Aorta (tissue), 5 donors: Measurements from ENCODE around the gene HBS1L. TPM values are rescaled to one million over a fixed set of nuclear protein-coding genes. Genes with fewer than 3 reads are reported as not detected.

Experiments used
- ATAC-seq: fragments of 200-7000 bp; cut with Tn5 transposase; one replicate; pipeline ENCODE4 v1.9.1; 2022; ENCODE audit warnings: moderate library complexity; ENCODE audit not compliant: low FRiP score
- DNase-seq, 2 donors: peaks; one replicate each; pipeline ENCODE4 v3.0.0-alpha.2; 2020
- H3K27ac ChIP-seq, 2 donors: one replicate each; pipeline ENCODE4 v1.5.1; 2013; ENCODE audit warnings: low read length in 2 of 2, mild to moderate bottlenecking in 2 of 2, moderate library complexity in 2 of 2, control low read depth in 1 of 2, inconsistent platforms in 1 of 2, low read depth in 1 of 2
- H3K27me3 ChIP-seq, 2 donors: one replicate each; pipeline ENCODE4 v1.6.1; 2013; ENCODE audit warnings: control low read depth in 1 of 2, low read length in 1 of 2, mild to moderate bottlenecking in 1 of 2, moderate library complexity in 1 of 2; ENCODE audit not compliant: insufficient read depth in 2 of 2, control insufficient read depth in 1 of 2
- H3K36me3 ChIP-seq, 2 donors: one replicate each; pipeline ENCODE4 v1.6.1; 2013; ENCODE audit warnings: control low read depth in 1 of 2, low read length in 1 of 2, mild to moderate bottlenecking in 1 of 2; ENCODE audit not compliant: insufficient read depth in 2 of 2, control insufficient read depth in 1 of 2
- H3K4me1 ChIP-seq, 2 donors: one replicate each; pipeline ENCODE4 v1.6.1; 2013; ENCODE audit warnings: low read length in 2 of 2, control low read depth in 1 of 2, mild to moderate bottlenecking in 1 of 2, moderate library complexity in 1 of 2; ENCODE audit not compliant: insufficient read depth in 2 of 2, control insufficient read depth in 1 of 2
- H3K4me3 ChIP-seq, 2 donors: one replicate each; pipeline ENCODE4 v1.5.1; 2013; ENCODE audit warnings: low read length in 2 of 2, control low read depth in 1 of 2, mild to moderate bottlenecking in 1 of 2
- H3K9me3 ChIP-seq: one replicate; pipeline ENCODE4 v1.6.1; 2013; ENCODE audit warnings: mild to moderate bottlenecking, low read length; ENCODE audit not compliant: control insufficient read depth
- WGBS, 2 donors: extraction: QIAGEN DNeasy Blood & Tissue Kit; methylation state at CpG; one replicate each; pipeline ENCODE4 v1.1.7; 2013; 5-methylcytosine and 5-hydroxymethylcytosine counted together
- intact Hi-C, 2 donors: fragments of 100-400 bp; cut with DNase I; formaldehyde crosslinking; loops; one replicate each; pipeline versions ENCODE4 v1.14.2 to v1.15.0; 2022
- polyA plus RNA-seq, 2 donors: library from polyadenylated mRNA; stranded (reverse); fragments of 200-250 nt; gene quantifications; one replicate each; pipeline ENCODE4 v1.2.3, GENCODE V29; 2013
- total RNA-seq, 2 donors: library from RNA; stranded (reverse); fragmentation: NEBNext Ultra II Directional; extraction: Animal tissue kit (Norgen Biotek cat#: 25700); gene quantifications; one replicate each; pipeline ENCODE4 v1.2.1, GENCODE V29; 2021
- donor health status: healthy with polysubstance abuse.
- donor health status: Bipolar disorder and iron deficiency.
- donor health status: DM: no; HTN: no; CAD: no.
- donor health status: DM: no; HTN: no; CAD: no.
- donor health status: DM: yes; HTN: yes; CAD: no.

Gene HBS1L
- total and polyA plus RNA-seq, 4 donors = 21.9 to 61.0 (median 48.4) TPM

DNA sequence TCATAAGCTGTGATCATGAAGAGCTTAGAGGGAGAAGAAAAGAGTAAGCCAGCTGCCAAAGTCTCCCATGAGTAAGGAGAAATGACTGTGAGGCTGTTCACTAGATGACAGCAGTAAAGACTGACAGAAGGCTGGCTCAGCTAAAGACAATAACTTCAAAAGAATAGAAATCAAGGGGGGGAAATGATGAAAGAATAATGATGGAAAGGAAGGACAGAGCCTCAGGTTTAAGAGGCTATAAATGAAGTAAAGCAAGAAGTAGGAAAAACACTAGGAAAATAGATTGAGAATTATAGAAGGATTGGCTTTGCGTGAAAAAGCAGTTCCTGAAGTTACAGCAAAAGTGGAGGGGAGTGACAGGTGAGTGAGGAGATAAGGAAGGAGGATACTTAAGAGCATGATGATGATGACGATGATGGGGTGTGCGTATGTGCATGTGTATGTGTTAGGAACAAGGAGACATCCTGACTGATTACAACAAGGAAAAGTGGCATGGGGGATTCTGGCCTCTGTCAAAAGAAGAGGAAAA is 48.2 kb downstream of the HBS1L start:
- Histone ChIP-seq H3K9me3 (no peaks in the 10 kb centered on the region), H3K4me3 (no peak overlapping the region), H3K4me1 (no peaks in the 10 kb centered on the region), H3K27ac (no peak overlapping the region), H3K36me3 (peaks cover 0 to 1% of the 10 kb centered on the region in 2 donors), H3K27me3 (no peaks in the 10 kb centered on the region)
- no peak for ATAC-seq
- 94 to 100% methylated on average over 3 of the region's 3 CpGs for whole genome bisulfite sequencing, 2 donors
- no peak for DNase-seq
- intact Hi-C loops = no loop called here

DNA sequence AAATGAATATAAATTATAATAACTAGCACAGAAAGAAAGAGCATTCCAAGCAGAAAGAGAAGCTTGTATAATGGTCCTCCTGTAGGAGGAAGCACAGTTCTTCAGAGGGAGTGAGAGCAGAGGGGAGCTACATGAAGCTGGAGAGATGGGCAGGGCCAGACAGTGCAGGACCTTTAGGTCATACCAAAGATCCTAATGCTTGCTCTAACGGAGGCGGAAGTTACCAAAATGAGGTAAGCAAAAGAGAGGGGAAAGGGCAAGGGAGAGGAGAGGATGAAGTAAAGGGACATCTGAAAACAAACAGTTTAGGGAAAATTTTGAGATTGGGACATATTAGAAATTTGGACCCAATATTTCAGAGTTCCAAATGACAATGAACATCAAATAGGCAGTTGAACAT is 50.2 kb downstream of the HBS1L start:
- Histone ChIP-seq H3K4me1 (no peaks in the 10 kb centered on the region), H3K36me3 (peaks cover 0 to 1% of the 10 kb centered on the region in 2 donors), H3K27me3 (no peaks in the 10 kb centered on the region), H3K4me3 (no peak overlapping the region), H3K9me3 (no peaks in the 10 kb centered on the region), H3K27ac (no peak overlapping the region)
- intact Hi-C loops = no loop called here
- WGBS, 2 donors = 86 to 89% methylated on average over 2 of the region's 2 CpGs
- DNase-seq (no peak), ATAC-seq (no peak)

DNA sequence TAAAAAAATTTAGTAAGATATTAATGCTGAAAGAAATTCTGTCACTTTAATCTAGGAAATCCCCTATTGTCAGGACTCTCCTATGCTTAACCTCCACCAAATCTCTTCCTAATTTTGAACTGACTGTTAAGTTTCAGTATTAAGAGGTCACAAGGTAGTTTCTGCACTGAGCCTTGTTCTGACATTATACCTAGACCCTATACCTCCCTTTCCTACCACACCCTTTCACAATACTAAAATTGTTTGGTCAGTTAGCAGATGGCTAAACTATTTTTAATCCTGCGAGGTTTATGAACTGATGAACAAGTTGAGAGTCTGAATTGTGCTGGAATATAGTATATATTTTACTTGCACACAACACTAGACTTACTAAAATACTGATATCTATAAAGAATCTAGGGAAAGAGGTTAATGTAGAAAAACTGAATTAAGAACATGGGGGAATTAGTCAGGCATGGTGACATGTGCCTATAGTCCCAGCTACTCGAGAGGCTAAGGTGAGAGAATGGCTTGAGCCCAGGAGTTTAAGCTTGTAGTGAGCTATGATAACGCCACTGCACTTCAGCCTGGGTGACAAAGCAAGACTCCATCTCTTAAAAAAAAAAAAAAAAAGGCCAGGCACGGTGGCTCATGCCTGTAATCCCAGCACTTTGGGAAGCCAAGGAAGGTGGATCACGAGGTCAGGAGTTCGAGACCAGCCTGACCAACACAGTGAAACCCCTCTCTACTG is 51.5 kb downstream of the HBS1L start:
- Histone ChIP-seq H3K27me3 (no peaks in the 10 kb centered on the region), H3K4me1 (no peaks in the 10 kb centered on the region), H3K4me3 (no peak overlapping the region), H3K27ac (no peak overlapping the region), H3K9me3 (no peaks in the 10 kb centered on the region), H3K36me3 (peaks cover 0 to 1% of the 10 kb centered on the region in 2 donors)
- WGBS, 2 donors = 87 to 90% methylated on average over 6 of the region's 6 CpGs
- no peak for ATAC-seq
- intact Hi-C loops = no loop called here
- no peak for DNase-seq

DNA sequence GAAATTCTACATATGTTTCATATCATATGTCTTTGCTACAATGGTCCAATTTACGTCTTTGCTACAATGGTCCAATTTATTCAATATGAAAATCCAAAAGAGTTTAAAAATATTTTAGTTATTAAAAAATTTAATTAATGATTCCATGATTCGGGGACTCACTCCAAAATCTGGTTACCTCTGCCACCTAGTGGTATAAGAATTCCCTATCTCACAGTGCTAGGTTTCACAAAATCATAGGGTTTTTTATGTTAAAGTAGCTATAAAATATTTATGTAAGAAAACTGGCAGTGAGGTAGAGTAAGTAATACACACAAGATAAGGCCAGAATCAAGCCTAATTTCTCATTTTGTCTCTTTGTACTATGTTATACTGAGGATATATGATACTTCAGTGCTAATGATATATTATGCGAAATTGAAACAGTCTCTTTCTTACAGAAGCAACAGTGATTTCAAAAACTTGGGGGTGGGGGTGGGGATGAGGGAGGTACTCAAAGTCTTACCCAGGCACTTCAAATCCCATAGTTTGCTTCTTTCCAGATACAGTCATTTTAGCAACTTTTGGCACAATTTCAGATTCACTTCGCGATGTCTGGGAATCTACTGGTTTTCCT is 52.3 kb downstream of the HBS1L start:
- WGBS, 2 donors = 81 to 83% methylated on average over 5 of the region's 5 CpGs
- intact Hi-C loops = no loop called here
- Histone ChIP-seq H3K4me1 (no peaks in the 10 kb centered on the region), H3K9me3 (no peaks in the 10 kb centered on the region), H3K4me3 (no peak overlapping the region), H3K27me3 (no peaks in the 10 kb centered on the region), H3K36me3 (peaks cover 0 to 2% of the 10 kb centered on the region in 2 donors), H3K27ac (no peak overlapping the region)
- DNase-seq = no peak
- ATAC-seq = no peak

DNA sequence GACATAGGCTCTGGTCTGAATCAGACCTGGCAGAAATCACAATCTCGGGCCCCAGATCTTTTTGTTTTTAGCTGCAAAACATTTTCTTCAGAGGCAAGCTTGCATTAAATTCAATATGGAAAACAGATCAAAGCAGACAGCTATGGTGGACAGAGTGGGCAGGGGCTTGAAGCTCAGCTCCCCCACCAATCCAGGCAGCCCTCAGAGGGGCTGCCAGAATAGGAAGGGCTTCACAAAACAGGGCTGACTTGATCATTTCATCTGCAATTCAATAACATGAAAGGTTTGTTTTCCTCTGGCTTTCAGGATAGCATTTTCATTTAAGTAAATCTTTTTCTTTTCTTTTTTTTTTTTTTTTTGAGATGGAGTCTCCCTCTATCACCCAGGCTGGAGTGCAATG is 55.5 kb downstream of the HBS1L start:
- peaks cover 0 to 3% of the 10 kb centered on the region in 2 donors for H3K36me3 ChIP-seq
- H3K4me1 ChIP-seq = no peaks in the 10 kb centered on the region
- H3K27me3 ChIP-seq = no peaks in the 10 kb centered on the region
- H3K9me3 ChIP-seq = no peaks in the 10 kb centered on the region
- DNase-seq (no peak), ATAC-seq (no peak)
- no peak overlapping the region for H3K4me3 ChIP-seq
- WGBS, 2 donors = 93 to 97% methylated on average over 1 of the region's 1 CpG
- H3K27ac ChIP-seq = no peak overlapping the region
- intact Hi-C loops = no loop called here

DNA sequence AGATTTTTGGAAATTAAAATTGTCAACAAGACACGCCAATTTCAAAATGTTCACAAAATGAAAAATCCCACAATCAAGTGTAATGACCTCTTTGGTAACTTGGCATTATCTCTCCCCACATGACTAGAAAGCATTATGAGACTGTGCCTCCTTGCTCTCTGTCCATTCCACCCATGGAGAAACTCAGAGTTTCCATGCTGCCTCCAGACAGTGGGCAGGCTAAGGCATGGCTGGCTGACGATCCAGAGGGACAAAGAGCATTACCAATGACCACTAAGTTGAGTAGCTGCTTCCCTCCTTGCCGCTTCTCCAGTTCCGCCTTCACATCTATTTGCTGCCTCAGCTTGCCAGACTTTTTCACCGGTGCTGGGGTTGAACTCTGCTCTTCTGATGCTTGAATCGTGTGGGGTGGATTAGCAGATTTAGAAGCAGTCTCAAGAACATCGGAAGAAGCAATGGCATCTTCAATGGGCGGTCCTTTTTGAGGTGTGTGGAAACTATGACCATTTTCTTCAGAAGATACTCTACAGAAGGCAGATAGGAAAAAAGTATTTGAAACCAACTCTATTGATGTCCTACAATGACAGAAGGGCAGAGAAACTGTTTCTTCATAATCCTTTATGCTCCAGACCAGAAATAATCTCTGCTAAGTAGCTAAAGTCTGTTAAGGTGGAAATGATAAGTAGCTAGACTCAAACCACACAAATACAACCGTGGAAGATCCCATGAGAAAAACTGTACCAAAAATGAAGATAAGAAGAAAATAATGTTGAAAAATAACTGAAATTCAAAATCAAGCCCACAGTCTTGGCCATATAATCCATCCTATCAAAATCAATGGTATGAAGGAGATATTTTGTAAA is 57.3 kb downstream of the HBS1L start:
- H3K4me3 ChIP-seq = no peak overlapping the region
- no peaks in the 10 kb centered on the region for H3K9me3 ChIP-seq
- no peak overlapping the region for H3K27ac ChIP-seq
- WGBS, 2 donors = 93% methylated on average over 9 of the region's 9 CpGs
- H3K4me1 ChIP-seq = no peaks in the 10 kb centered on the region
- ATAC-seq = no peak
- peaks cover 0 to 3% of the 10 kb centered on the region in 2 donors for H3K36me3 ChIP-seq
- DNase-seq = no peak
- H3K27me3 ChIP-seq = no peaks in the 10 kb centered on the region
- intact Hi-C loops = no loop called here

DNA sequence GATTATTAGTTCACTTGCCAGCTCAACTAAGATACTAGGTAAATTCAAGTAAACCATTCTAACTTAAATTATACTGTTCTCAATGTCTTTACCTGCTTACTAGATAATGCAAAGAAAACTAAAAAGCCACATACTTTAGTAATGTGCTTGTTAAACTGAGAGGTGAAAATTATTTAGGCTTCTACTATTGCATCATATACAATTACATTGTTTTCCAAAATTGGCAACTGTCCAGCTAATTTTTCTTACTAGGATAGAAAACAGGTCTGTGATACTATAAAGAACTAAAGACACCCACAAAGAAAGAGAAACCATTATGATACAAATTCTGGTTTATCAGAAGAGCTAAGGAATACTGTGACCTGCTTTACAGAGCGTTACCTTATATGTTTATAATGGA is 59.1 kb downstream of the HBS1L start:
- intact Hi-C loops = no loop called here
- H3K27ac ChIP-seq = no peak overlapping the region
- H3K36me3 ChIP-seq = peaks cover 0 to 3% of the 10 kb centered on the region in 2 donors
- H3K4me1 ChIP-seq = no peaks in the 10 kb centered on the region
- no peaks in the 10 kb centered on the region for H3K27me3 ChIP-seq
- DNase-seq (no peak), ATAC-seq (no peak)
- no peak overlapping the region for H3K4me3 ChIP-seq
- WGBS, 2 donors = 86 to 90% methylated on average over 1 of the region's 1 CpG
- no peaks in the 10 kb centered on the region for H3K9me3 ChIP-seq

DNA sequence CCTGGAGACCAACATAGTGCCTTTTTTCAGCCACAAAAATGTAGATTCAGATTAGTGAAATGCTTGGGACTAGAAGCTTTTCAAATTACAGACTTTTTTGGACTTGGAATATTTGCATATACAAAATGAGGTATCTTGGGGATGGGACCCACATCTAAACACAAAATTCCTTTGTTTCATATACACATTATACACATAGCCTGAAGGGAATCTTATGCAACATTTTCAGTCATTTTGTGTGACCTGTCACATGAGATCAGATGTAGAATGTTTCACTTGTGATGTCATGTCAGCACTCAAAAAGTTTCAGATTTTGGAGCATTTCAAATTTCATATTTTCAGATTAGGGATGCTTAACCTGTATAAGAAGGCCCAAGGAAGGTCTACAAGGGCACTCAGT is 60.2 kb downstream of the HBS1L start:
- H3K4me1 ChIP-seq = no peaks in the 10 kb centered on the region
- H3K4me3 ChIP-seq = no peak overlapping the region
- no peak overlapping the region for H3K27ac ChIP-seq
- H3K36me3 ChIP-seq = peaks cover 0 to 5% of the 10 kb centered on the region in 2 donors
- DNase-seq (no peak), ATAC-seq (no peak)
- intact Hi-C loops = no loop called here
- no peaks in the 10 kb centered on the region for H3K9me3 ChIP-seq
- no peaks in the 10 kb centered on the region for H3K27me3 ChIP-seq
